GM18873 (cell line): ENCODE measurements around the gene VPS25.

Experiments
- ATAC-seq: cut with Tn5 transposase; IDR thresholded peaks from one replicate; pipeline ENCODE4 v1.9.1; 2021; ENCODE audit warnings: mild to moderate bottlenecking, moderate library complexity, moderate number of reproducible peaks; ENCODE audit not compliant: unreplicated experiment, low FRiP score

Gene VPS25

DNA sequence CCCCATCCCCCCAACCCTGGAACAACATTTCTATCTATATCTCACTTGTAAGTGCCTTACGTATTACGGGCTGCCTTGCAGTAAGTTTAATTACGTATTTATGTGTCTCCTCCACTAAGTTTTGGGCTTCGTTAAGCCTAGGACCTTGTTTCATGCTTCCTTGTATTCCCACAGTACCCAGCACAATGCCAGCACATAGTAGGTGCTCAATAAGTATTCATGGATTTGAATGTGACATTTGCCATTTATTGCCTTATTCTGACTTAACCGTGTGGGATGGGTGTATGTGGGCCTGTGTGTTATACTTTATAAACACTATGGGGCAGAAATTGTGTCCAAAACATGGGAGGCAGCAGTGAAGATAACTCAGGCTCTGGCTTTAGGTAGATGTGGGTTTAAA lies 19.3 kb downstream of the VPS25 start:
- no peak for ATAC-seq

DNA sequence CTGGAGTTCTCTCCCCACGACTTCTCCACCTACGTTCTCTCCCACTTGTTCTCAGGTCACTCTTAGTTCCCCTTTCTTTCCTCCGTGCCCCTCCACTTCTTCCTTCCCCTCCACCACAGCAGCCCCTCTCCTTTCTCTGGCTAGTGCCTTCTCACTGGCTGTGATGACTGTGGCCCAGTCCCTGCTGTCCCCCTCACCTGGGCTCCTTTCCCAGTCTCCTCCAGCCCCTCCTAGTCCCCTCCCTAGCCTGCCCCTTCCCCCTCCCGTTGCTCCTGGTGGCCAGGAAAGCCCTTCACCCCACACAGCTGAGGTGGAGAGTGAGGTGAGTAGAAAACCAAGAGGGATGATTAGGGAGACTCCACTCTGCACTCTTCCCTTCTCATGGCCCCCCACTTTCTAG lies 21.8 kb downstream of the VPS25 start:
- ATAC-seq: no peak

DNA sequence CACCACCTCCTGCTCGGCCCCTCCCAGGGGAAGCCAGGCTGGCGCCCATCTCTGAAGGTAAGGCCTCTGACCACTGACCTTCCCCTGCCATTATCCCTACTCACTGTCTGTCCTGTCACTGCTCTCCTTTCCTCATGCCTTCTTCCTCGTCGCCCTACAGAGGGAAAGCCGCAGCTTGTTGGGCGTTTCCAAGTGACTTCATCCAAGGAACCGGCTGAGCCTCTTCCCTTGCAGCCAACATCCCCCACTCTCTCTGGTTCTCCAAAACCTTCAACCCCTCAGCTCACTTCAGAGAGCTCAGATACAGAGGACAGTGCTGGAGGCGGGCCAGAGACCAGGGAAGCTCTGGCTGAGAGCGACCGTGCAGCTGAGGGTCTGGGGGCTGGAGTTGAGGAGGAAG lies 22.2 kb downstream of the VPS25 start:
- no peak for ATAC-seq

DNA sequence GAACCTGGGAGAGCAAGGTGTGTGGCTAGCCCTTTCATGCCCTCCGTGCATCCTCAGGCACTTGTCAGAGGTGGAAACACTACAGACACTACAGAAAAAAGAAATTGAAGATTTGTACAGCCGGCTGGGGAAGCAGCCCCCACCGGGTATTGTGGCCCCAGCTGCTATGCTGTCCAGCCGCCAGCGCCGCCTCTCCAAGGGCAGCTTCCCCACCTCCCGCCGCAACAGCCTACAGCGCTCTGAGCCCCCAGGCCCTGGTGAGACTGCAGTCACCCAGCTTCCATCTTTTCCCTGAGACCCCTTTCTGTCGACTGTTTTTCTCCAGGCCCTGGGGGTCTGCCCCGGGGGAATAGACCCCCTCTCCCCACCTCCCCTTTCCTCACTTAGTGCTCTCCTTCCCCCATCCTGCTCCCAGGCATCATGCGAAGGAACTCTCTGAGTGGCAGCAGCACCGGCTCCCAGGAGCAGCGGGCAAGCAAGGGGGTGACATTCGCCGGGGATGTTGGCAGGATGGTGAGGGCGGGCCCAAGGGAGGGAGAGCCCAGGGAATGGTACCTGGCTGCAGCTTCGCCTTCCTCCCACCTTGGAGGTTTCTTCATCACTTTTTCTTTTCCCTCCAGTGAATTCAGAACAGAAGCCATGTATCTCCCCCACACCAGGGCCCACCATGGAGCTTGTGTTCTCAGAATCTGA lies 23.0 kb downstream of the VPS25 start:
- no peak for ATAC-seq

DNA sequence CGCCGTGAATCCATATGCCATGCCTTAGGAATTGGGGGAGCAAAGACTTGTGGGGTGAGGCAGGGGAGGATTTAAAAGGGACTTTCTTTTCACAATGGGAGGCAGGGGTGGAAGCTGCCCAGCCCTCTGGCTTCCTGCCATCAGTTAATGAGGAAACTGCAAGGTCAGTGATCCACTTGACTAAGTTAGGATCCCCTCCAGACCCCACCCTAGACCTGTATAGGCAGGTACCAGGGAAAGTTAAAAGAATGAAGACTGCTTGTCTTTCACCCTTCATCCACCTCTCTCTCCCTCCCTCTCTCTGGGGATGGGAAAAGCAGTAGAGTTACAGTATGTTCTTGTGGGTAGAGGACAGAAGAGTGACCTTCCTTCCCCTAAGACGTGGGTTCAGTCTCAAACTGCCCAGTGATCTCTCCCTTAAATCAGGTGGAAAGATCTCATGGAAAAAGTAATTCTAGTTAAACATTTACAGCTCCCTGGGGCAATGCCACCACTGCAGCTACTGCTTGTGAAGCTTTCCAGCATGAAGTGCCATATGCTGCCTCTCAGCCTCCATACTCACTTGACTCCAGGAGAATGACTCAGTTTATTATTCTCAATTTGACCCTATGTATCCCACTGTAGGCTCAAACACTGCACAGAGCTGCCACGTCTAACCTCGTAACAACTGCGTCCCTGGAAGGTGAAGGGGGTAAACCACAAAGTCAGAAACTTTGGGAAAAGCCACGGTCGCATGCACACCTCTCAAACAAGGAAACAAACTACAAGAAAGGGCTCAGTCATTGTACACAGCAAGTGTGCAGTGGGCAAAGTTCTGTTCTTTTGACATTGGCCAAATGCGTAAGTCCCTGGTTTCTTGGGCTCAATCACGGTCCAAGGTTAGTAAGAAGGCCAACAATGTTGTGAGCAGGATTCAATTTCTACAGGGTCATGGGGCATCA lies 24.1 kb downstream of the VPS25 start:
- no peak for ATAC-seq

DNA sequence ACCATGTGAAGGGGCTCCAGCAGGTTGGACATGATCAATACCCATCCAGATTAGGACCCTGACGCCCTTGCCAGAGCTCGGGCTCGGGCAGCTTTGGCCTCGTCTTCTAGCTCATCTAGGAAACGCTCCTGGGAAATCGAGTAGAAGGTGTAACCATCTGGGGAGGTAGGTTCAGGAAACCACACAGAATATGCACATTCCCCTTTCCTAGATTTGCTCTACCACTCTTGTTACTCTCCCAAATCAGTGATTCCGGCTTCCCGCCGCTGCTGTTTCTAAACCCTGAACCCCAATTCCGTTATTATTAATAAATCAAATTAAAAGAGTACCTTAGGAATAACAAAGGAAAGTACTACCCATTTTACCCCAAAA lies 24.7 kb downstream of the VPS25 start:
- no peak for ATAC-seq

DNA sequence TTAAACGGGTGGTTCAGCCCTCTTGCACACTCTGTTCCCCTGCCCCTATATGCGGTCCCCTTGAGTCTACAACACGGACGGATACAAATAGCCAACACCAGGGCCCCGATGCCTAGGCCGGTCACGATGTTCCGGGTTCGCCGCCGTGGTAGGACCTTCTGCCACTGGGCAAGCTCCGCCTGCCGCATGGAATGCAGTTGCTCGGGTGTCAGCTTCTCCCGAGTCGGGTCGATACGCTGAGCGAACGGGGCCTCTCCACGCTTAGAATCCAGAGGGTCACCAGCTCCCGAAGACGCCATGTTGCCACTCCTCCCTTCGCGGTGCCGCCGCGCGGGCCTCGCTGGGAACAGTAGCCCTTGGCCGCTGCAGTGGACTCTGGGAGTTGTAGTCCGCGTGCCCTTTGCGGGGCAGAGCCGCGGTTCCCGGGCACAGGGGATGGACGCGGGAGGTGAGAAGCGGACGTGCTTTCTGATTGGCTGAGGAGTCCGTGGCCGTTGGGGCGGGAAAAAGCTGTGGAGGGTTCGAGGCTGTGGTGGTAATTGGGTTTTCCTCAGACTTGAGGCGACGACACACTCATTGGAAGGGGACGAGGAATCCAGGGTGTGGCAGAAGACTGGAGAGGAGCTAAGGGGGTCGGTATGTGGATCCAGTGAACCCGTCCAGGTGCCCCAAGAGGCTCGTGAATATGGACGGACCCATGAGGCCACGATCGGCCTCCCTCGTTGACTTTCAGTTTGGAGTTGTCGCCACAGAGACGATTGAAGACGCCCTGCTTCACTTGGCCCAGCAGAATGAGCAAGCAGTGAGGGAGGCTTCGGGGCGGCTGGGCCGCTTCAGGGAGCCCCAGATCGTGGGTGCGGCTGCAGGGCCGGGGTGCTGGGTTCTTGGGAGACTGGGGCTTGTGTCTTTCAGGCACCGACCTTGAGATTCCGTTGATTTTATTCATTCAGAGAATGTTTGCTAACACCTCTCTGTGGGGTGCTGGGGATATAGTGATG lies 25.4 kb downstream of the VPS25 start, which contains the start of the genes CNTD1 and COA3:
Gene CNTD1, plus strand, starts transcription at position 479 of the 998 bp plus-strand sequence. Its CDS starts 207 bp downstream, at position 686.
Gene COA3, minus strand, starts transcription at position 322 of the 998 bp plus-strand sequence. Its CDS starts 23 bp downstream, at position 299.
- no peak for ATAC-seq

DNA sequence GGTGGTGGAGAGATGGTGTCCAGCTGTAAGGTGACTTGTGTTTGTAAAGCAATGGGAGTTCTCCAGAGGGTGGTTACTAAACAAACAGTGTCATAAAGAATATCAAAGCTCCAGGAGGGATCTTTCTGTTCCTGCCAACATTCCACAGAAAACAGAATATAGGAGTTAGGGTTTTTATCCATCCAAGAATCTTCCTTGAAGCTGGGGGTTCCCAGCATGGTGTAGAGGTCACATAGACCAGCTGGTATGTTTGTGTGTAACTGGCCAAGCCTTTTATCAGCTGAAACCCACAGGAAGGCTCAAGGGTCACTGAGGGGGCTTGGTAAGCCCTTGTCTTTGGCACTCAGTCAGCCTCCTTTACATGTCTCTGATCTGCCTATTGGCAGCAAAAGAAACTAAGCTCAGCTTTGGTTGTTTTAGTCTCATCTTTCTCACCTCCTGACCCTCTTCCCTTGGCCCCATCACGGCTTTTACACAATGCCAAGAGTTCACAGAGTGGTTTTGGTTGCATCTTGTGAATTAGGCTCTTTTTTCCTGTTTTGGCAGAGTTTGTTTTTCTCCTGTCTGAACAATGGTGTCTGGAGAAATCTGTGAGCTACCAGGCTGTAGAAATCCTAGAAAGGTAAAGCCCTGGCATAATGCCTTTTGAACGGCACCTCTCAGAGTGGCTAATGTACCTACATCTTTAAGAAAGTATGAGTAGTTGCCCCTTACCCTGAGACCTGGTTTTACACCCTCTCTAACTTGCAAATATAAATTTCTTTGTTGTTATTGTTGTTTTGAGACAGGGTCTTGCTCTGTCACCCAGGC lies 30.0 kb downstream of the VPS25 start:
- no peak for ATAC-seq

DNA sequence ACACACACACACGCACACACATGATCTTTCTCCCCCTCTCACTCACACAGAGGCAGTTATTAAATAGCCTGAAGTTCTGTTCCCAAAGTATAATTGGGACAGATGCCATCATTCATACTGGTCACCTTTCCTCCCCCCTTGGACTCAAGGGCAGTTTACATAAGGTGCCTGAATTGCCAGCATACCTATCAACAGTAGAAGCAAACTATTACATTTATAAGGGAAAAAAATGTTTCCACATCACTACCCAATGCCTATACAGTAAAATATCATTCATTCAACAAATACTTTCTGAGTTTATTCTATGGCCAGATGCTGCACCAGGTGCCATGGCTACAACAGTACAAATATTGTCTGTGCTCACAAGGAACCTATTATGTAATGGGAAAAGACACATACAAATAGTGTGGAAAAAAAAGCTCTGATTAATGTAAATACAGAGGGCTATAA lies 31.7 kb downstream of the VPS25 start:
- ATAC-seq: no peak

DNA sequence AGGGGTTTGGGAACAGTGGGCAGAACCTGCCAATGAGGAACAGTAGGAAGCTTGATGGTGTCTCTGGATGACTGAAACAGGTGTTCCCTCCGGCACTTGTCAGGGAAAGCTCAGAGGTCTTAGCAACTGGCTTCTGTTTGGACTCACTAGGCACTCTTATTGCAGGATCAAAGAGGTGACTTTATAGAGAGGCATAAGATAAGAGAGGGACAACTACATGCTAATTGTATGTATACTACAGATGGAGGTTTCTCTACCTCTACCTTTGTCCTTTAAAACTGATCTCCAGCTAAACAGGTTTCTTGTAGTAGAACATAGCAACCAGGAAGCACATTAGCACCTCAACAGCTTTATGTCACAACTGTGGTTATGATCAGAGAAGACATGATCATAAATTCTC lies 33.0 kb downstream of the VPS25 start:
- no peak for ATAC-seq

DNA sequence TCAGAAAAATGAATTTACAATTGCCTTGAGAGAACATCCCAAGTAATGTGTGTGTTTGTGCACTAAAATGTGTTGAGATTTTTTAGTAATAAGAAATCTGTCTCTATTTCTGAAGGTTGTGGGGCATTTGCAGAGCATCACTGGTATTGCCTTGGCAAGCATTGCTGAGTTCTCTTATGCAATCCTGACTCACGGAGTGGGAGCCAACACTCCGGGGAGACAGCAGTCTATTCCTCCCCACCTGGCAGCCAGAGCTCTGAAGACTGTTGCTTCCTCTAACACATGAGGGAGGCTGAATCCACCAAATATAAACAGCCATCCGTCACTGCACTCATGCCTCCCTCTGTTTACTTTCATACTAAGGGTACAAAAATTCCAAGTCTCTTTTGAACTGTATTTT lies 36.0 kb downstream of the VPS25 start:
- no peak for ATAC-seq

DNA sequence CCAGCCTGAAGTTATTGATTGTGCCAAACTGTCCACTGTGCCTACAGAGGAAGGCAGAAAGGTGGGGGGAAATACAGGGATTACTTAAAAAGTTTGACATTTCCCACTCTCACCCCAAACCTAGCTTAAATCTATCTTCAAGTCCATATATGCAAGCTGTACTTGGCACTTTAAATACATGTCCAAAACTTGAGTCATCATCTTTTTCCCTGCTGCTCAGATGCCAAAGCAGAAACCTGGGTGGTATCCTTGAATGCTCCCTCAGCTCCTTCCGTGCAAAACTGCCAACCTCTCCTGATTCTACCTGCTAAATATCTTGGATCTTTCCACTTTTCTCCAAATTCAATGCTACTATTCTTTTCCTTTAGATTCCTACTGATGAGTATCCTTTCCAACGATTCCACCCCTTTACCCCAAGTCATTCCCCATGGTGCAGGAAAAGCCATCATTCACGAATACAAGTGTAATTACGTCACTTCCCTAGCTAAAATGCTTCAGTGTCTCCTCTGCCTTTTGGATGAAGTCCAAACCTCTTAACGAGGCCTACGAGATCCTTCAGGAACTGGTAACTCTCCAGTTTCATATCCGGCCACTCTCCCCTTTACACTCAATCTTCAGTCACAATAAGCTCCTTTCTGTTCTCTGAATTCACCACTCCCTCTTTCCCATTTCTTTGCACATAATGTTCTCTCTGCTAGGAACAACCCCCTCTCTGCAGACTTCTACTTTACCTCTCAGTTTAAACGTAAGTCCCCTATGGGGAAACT lies 41.6 kb downstream of the VPS25 start:
- no peak for ATAC-seq

DNA sequence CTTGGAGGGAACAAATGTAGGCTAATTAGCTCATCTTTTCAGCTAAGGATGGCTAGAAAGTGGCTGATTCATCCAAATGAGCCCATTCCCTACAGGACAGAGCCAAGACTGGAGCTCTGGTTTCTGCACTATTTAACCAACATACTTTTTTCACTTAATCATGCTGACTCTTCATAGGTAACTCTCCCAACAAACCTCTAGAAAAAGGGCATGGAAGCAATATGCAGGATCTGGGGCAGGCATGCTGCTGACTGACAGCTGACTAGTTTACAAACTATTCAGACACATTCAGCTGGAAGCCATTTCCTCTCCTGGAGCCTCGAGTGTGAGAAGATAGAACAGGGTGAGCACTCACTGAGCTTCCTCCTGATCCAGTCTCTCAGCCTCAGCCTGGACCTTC lies 44.6 kb downstream of the VPS25 start:
- no peak for ATAC-seq

DNA sequence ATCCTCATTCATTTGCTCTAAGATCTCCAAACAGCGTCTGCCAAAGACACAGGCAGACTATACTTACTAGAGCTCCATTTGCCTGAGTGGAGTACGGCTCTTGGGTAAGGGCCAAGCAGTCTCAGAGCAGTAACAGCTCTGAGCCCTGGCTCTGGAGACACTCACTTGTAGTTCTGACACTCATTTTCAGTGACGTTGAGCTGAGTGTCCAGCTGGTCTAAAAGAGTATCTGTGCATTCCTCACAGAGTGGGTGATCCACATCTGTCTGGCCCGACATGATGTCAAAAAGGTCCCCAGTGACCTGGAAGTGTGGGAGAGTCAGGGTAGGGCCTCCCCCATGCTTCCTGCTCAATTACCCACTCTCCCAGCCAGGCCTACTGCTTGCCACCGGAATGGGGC lies 45.1 kb downstream of the VPS25 start:
- no peak for ATAC-seq

DNA sequence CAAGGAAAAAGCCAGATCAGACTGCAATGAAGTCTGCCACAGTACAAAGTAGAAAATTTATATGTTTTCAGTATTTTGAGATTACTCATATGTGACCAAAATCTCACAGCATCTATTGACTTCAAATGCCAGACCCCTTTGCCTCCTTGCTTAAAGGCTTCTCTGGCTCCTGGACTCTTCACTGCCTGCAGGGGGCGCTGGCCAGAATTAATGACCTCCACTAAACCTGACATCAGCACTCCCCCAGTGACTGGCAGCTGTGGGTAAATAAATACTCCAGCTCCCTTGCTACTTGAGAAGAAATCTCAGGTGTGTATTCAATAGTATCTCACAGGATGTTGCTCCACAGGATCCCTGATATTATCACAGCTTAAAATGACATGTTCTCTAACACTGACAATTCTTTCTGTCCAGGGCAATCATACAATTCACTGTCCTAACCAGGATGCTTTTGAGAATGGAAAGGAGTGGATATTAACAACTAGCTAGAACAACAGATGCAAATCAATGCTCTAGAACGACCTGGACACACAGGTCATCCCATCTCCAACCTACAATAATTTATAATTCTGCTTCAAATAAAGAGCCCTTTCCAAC lies 46.8 kb downstream of the VPS25 start:
- no peak for ATAC-seq

DNA sequence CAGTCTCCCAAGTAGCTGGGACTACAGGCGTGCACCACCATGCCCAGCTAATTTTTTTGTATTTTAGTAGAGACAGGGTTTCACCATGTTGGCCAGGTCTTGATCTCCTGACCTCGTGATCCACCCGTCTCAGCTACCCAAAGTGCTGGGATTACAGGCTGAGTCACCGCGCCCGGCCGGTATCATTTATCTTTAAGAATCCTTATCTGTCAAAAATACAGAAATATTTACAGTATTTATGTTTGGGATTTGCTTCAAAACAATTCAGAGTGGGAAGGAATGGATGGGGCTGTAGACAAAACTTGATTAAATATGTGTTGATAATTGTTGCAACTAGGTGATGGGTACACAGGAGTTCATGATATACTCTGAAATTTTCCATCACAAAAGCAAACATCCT lies 47.9 kb downstream of the VPS25 start:
- ATAC-seq: no peak

DNA sequence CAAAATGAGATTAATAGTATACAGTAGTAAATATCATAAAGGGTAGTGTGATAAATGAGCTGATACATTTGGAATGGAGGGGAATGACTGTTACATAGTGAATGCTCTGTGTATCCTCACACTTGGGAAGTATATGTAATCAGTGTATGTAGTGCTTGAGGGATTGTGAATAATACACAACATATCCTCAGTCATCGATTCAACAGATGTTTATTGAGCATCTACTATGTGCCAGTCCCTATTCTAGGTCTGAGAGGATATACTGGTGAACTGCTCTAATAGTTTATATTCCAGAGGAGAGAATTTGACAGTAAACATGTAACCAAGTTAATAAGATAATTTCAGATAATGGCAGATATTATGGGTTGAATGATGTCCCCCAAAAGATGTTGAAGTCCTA lies 54.2 kb downstream of the VPS25 start:
- no peak for ATAC-seq
